Measurements from ENCODE around the gene CFAP77.

DNA sequence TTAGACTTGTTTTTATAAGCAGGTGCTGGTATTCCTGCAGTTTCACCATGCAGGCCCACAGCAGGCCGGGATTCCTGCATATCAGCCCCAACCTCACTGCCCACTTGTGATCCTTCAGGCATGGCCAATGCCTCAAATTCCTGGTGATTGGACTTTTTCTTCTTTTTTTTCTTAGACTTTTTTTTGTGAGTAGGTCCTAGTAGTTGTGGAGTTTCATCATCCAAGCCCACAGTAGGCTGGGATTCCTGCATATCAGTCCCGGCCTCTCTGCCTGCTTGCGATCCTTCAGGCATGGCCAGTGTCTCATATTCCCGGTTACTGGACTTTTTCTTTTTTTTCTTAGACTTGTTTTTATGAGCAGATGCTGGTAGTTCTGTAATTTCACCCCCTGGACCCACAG, 8.2 kb upstream of the CFAP77 start:
- TF ChIP-seq, protein P1, sequence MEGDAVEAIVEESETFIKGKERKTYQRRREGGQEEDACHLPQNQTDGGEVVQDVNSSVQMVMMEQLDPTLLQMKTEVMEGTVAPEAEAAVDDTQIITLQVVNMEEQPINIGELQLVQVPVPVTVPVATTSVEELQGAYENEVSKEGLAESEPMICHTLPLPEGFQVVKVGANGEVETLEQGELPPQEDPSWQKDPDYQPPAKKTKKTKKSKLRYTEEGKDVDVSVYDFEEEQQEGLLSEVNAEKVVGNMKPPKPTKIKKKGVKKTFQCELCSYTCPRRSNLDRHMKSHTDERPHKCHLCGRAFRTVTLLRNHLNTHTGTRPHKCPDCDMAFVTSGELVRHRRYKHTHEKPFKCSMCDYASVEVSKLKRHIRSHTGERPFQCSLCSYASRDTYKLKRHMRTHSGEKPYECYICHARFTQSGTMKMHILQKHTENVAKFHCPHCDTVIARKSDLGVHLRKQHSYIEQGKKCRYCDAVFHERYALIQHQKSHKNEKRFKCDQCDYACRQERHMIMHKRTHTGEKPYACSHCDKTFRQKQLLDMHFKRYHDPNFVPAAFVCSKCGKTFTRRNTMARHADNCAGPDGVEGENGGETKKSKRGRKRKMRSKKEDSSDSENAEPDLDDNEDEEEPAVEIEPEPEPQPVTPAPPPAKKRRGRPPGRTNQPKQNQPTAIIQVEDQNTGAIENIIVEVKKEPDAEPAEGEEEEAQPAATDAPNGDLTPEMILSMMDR (IDR thresholded peaks at IDR 0.05; ENCODE audit: low read depth, low read length), result no peak
- TF ChIP-seq POLR2A (IDR thresholded peaks at IDR 0.05; ENCODE audit: extremely low read depth, insufficient read length), result no peak
- no peak for TF ChIP-seq MAX (IDR thresholded peaks at IDR 0.05; ENCODE audit: low read depth, low read length)
- no peak for TF ChIP-seq MYC (IDR thresholded peaks at IDR 0.05; ENCODE audit: low read depth, low read length)

Measured in NB4 (cell line).